GM23248 (cell line): ENCODE data around the gene NACC1.

ENCODE experiments used
- EZH2 ChIP-seq: fragments of 200-600 bp; sonication (generic); IDR thresholded peaks from 2 replicates; pipeline ENCODE4 v1.6.1; 2018; ENCODE audit warnings: antibody characterized with exemption, mild to moderate bottlenecking; ENCODE audit not compliant: insufficient read depth, poor library complexity, severe bottlenecking
- EZH2phosphoT487 ChIP-seq: fragments of 200-600 bp; sonication (generic); IDR thresholded peaks from 2 replicates; pipeline ENCODE4 v1.6.1; 2018; ENCODE audit warnings: antibody characterized with exemption, moderate library complexity, mild to moderate bottlenecking, low read depth; ENCODE audit not compliant: insufficient read depth

- TF ChIP-seq EZH2: no peak
- no peak for TF ChIP-seq EZH2phosphoT487
These were observed 63.8 kb downstream of the NACC1 start for GRCh38 chr19:13181747-13182388.
